Fibroblast of lung (primary cell): Measurements from ENCODE around the gene GRM8. TPM values are rescaled to one million over a fixed set of nuclear protein-coding genes. Genes with fewer than 3 reads are reported as not detected.

Experiments used
- DNase-seq, 2 donors: peaks; one replicate each; pipeline versions ENCODE4 v3.0.0 to v3.0.0-alpha.2; 2010; ENCODE audit warnings: low read depth in 2 of 2
- H2AFZ ChIP-seq: 2 replicates; pipeline ENCODE4 v1.5.1; 2012; ENCODE audit warnings: low read length, control low read depth, inconsistent platforms
- H3K27ac ChIP-seq: 2 replicates; pipeline ENCODE4 v1.5.1; 2011; ENCODE audit warnings: low read length, control low read depth; ENCODE audit not compliant: insufficient read depth
- H3K27me3 ChIP-seq: 2 replicates; pipeline ENCODE4 v1.5.1; 2011; ENCODE audit warnings: mild to moderate bottlenecking, low read length; ENCODE audit not compliant: control insufficient read depth, insufficient read depth
- H3K36me3 ChIP-seq: 2 replicates; pipeline ENCODE4 v1.5.1; 2011; ENCODE audit warnings: low read length; ENCODE audit not compliant: control insufficient read depth, insufficient read depth
- H3K4me1 ChIP-seq: 2 replicates; pipeline ENCODE4 v1.5.1; 2011; ENCODE audit warnings: low read length; ENCODE audit not compliant: control insufficient read depth, insufficient read depth; ENCODE audit errors: extremely low read depth
- H3K4me2 ChIP-seq: 2 replicates; pipeline ENCODE4 v1.5.1; 2011; ENCODE audit warnings: low read length, control low read depth; ENCODE audit not compliant: insufficient read depth; ENCODE audit errors: extremely low read depth
- H3K4me3 ChIP-seq, 4 experiments: fragments of 200-600 bp in 1 of 4; sonication (generic) in 1 of 4; replicated peaks in 1 of 4; 2 replicates each; pipeline ENCODE4 v1.5.1; 2011 to 2016; ENCODE audit warnings: low read length in 4 of 4, low read depth in 3 of 4, mild to moderate bottlenecking in 3 of 4, control low read depth in 2 of 4, inconsistent platforms in 1 of 4, mixed read lengths in 1 of 4; ENCODE audit not compliant: insufficient read depth in 1 of 4; ENCODE audit errors: control extremely low read depth in 1 of 4
- H3K79me2 ChIP-seq: 2 replicates; pipeline ENCODE4 v1.5.1; 2012; ENCODE audit warnings: mild to moderate bottlenecking, low read length, inconsistent platforms; ENCODE audit not compliant: control insufficient read depth, insufficient read depth
- H3K9ac ChIP-seq: 2 replicates; pipeline ENCODE4 v1.5.1; 2011; ENCODE audit warnings: mild to moderate bottlenecking, low read length, control low read depth; ENCODE audit not compliant: insufficient read depth
- H3K9me3 ChIP-seq: 2 replicates; pipeline ENCODE4 v1.5.1; 2012; ENCODE audit warnings: low read depth, low read length; ENCODE audit not compliant: control insufficient read depth, insufficient read depth
- H4K20me1 ChIP-seq: 2 replicates; pipeline ENCODE4 v1.5.1; 2011; ENCODE audit warnings: low read length; ENCODE audit not compliant: control insufficient read depth, insufficient read depth; ENCODE audit errors: extremely low read depth
- CTCF ChIP-seq, 2 donors: IDR thresholded peaks in 1 of 2; conservative IDR thresholded peaks in 1 of 2; 1 replicate in 1 of 2; 2 replicates in 1 of 2; pipeline ENCODE4 v1.5.1; 2011 to 2012; ENCODE audit warnings: low read length in 2 of 2, control low read depth in 1 of 2, inconsistent platforms in 1 of 2, low read depth in 1 of 2, mild to moderate bottlenecking in 1 of 2
- EZH2 ChIP-seq: IDR thresholded peaks from 2 replicates; pipeline ENCODE4 v1.5.1; 2012; ENCODE audit warnings: low read length, control low read depth, mild to moderate bottlenecking; ENCODE audit errors: missing control alignments
- polyA plus RNA-seq, 2 donors: library from polyadenylated mRNA; depleted of rRNA in 1 of 2; stranded (reverse) in 1 of 2; unstranded in 1 of 2; fragments of >200 nt; gene quantifications; 2 replicates each; pipeline ENCODE4 v1.2.1, GENCODE V29; 2011 to 2012; ENCODE audit warnings: missing spikeins in 1 of 2
- total RNA-seq: library from RNA; depleted of rRNA; stranded (reverse); fragments of >200 nt; gene quantifications from 2 replicates; pipeline ENCODE4 v1.2.1, GENCODE V29; 2014

The GRM8 gene
- total and polyA plus RNA-seq, 2 donors (not counting 1 experiment from before 2014, with no cell fraction given): not detected

GRCh38 chr7:127214956-127215718 is 37.6 kb downstream of the GRM8 start:
- no peak for DNase-seq
- H3K4me2 ChIP-seq: no peak overlapping the region
- H3K9ac ChIP-seq: no peak overlapping the region
- no peaks in the 10 kb centered on the region for H3K9me3 ChIP-seq
- H3K4me3 ChIP-seq: no peak overlapping the region
- H3K4me1 ChIP-seq: no peaks in the 10 kb centered on the region
- H3K27ac ChIP-seq: no peak overlapping the region
- H4K20me1 ChIP-seq: no peaks in the 10 kb centered on the region
- TF ChIP-seq CTCF (conservative IDR thresholded peaks at IDR 0.05 in 1 of 2, IDR thresholded peaks at IDR 0.05 in 1 of 2; ENCODE audit: low read depth in 1 of 2, low read length in 2 of 2) (no peak), EZH2 (no peak)
- H3K27me3 ChIP-seq: no peaks in the 10 kb centered on the region
- H3K79me2 ChIP-seq: no peaks in the 10 kb centered on the region
- no peak overlapping the region for H2AFZ ChIP-seq
- no peaks in the 10 kb centered on the region for H3K36me3 ChIP-seq

- no peaks in the 10 kb centered on the region for H4K20me1 ChIP-seq
- no peaks in the 10 kb centered on the region for H3K9me3 ChIP-seq
- no peaks in the 10 kb centered on the region for H3K4me1 ChIP-seq
- H3K27me3 ChIP-seq: no peaks in the 10 kb centered on the region
- TF ChIP-seq CTCF (conservative IDR thresholded peaks at IDR 0.05 in 1 of 2, IDR thresholded peaks at IDR 0.05 in 1 of 2; ENCODE audit: low read depth in 1 of 2, low read length in 2 of 2): no peak
- no peak for TF ChIP-seq EZH2
- no peak overlapping the region for H3K4me2 ChIP-seq
- no peak for DNase-seq
- no peaks in the 10 kb centered on the region for H3K36me3 ChIP-seq
- H3K27ac ChIP-seq: no peak overlapping the region
- H3K79me2 ChIP-seq: no peaks in the 10 kb centered on the region
- no peak overlapping the region for H3K9ac ChIP-seq
- no peak overlapping the region for H2AFZ ChIP-seq
- H3K4me3 ChIP-seq: no peak overlapping the region
These were observed 42.9 kb downstream of the GRM8 start for GRCh38 chr7:127209886-127210285.

DNA sequence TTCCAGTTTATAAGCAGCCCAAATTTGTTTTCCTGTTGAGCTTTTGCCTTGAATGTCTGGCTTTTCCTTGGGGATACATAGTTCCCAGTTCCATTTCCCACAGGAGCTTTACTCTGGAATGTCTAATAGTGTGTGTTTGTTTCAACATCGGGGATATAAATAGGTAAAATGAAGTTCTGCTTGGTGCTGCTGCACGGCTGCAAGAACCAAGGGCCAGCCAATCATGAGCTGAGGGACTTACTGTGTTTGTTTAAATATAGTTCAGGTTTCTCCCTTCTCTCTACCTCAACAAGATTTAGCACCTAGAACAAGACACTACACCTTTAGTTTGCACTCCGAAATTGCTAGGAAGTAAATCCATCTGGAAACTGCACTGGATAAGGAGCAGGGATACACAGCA is 43.9 kb downstream of the GRM8 start:
- Histone ChIP-seq H3K27ac (no peak overlapping the region), H3K9ac (no peak overlapping the region), H3K4me1 (no peaks in the 10 kb centered on the region), H3K4me2 (no peak overlapping the region), H3K27me3 (no peaks in the 10 kb centered on the region), H2AFZ (no peak overlapping the region), H3K79me2 (no peaks in the 10 kb centered on the region), H3K36me3 (no peaks in the 10 kb centered on the region), H4K20me1 (no peaks in the 10 kb centered on the region), H3K9me3 (no peaks in the 10 kb centered on the region), H3K4me3 (no peak overlapping the region)
- TF ChIP-seq EZH2 (no peak), CTCF (conservative IDR thresholded peaks at IDR 0.05 in 1 of 2, IDR thresholded peaks at IDR 0.05 in 1 of 2; ENCODE audit: low read depth in 1 of 2, low read length in 2 of 2) (no peak)
- no peak for DNase-seq
